ENCODE measurements around the gene YIF1B.
A peak's percentile ranks its signal among the peaks of the same experiment; 100 is the strongest.

Gene YIF1B

GRCh38 chr19:38333245-38333644, 17.5 kb upstream of the YIF1B start:
- DNase-seq (ENCODE audit: low read depth): no peak

- DNase-seq (ENCODE audit: low read depth): no peak
Observed at GRCh38 chr19:38331728-38332127, 16.0 kb upstream of the YIF1B start.

DNA sequence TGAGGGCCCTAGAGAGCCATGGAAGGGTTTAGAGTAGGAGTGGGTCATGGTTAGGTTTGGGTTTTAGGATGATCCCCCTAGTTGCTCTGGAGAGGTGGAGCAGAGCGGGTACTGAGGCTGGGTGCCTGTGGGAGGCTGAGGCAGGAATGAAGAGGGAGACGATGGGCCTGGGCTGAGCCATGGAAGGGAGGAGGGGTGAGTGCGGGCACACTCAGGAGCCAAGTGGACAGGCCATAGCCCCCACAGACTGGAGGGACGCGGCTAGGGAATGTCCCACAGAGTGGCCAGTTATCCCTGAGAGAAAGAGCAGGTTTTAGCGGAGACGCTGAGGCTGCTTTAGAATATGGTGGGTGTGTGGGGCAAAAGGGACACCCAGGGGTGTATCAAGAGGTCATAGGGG, 13.9 kb upstream of the YIF1B start:
- no peak for DNase-seq (ENCODE audit: low read depth)

GRCh38 chr19:38326591-38326990, 10.8 kb upstream of the YIF1B start:
- no peak for DNase-seq (ENCODE audit: low read depth)

- DNase-seq (ENCODE audit: low read depth): no peak
Observed at GRCh38 chr19:38324431-38324830, 8.7 kb upstream of the YIF1B start.

DNA sequence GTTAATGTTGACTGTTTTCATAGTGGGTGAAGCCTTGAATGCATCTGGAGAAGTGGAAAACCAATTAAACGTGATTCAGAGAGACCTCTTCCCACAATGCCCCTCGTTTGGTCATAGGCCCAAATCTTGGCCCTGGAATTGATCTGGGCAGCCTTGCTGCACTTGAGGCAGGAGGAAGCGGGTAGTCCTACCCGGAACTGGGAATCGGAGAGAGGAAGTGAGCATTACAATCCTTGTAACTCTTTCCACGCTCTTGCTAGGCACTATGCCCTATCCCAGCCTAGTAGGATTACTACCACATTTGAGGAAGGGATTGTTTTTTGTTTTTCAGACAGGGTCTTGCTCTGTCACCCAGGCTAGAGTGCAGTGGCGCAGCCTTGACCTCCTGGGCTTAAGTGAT, 7.5 kb upstream of the YIF1B start:
- no peak for DNase-seq (ENCODE audit: low read depth)

- DNase-seq (ENCODE audit: low read depth): no peak
Observed at GRCh38 chr19:38321646-38322196, 6.0 kb upstream of the YIF1B start.

GRCh38 chr19:38320969-38321339, 5.2 kb upstream of the YIF1B start:
- DNase-seq (ENCODE audit: low read depth): no peak

- peak; percentile 28 for DNase-seq (ENCODE audit: low read depth)
Observed at GRCh38 chr19:38319421-38320258, 3.9 kb upstream of the YIF1B start, which contains the start of gene KCNK6. Gene KCNK6 (plus strand): TSS chr19:38319845. CDS start chr19:38319951, 106 bp downstream.

GRCh38 chr19:38318660-38319059, 2.9 kb upstream of the YIF1B start:
- no peak for DNase-seq (ENCODE audit: low read depth)

GRCh38 chr19:38317104-38317612, 1.4 kb upstream of the YIF1B start:
- DNase-seq (ENCODE audit: low read depth): no peak

DNA sequence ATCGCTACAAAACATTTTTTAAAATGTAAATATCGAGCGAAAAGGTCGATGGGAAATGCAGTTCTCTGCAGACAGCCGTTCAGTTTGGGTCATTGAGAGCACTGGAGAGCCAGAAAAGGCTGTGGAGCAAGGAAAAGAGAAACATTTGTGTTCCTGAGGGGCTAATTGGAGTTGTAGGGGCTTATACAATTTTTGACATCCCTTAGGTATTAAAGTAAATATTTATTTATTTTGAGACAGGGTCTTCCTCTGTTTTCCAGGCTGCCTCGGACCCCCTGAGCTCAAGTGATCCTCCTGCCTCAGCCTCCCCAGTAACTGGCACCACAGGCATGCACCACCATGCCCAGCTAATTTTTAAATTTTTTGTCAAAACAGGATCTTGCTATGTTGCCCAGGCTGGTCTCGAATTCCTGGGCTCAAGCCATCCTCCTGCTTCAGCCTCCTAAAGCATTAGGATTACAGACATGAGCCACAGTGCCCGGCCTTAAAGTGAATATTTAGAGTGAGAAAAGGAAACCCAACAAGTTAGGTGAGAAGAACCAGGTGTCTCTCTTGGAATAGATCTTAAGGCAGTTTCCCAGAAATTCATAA, 825 bp upstream of the YIF1B start:
- DNase-seq (ENCODE audit: low read depth): no peak

GRCh38 chr19:38310986-38311385, 4.8 kb downstream of the YIF1B start:
- no peak for DNase-seq (ENCODE audit: low read depth)

- DNase-seq (ENCODE audit: low read depth): no peak
Observed at GRCh38 chr19:38310279-38310670, 5.5 kb downstream of the YIF1B start.

- no peak for DNase-seq (ENCODE audit: low read depth)
Observed at GRCh38 chr19:38309615-38310278, 6.0 kb downstream of the YIF1B start.

- no peak for DNase-seq (ENCODE audit: low read depth)
Observed at GRCh38 chr19:38308926-38309614, 6.7 kb downstream of the YIF1B start.

DNA sequence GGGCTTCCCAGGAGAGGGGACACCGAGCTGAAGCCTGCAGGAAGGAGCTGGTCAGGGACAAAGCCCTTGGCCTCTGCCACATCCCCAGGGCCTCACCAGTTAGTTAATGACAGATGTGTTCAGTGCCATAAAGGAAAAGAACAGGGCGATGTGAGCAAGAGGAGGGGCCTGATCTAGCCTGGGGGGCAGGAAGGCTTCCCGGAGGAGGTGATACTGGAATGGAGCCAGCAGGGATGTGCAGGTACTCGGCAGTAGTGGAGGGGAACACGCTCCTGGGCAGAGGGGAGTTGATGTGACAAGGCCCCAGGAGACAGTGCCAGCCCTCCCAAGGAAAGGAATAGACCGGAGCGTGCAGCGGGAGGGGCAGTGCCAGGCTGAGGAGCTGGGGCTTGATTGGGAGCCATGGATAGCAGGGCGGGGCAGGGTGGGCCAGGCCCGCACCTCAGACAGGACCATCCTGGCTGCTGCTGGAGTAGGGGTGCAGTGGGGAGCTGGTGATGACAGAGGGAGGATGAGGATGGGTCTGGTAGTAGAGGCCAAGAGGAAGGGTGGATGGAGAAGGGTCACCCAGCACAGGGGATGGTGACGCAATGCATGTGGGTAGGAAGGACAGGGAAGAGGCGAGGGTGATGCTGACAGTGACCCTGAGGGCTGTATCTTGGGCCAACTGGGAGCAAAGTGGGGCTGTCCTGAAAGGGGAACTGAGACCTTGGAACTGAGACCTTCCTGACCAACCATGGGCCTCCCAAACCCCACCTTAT, 7.6 kb downstream of the YIF1B start:
- DNase-seq (ENCODE audit: low read depth): no peak

- DNase-seq (ENCODE audit: low read depth): no peak
Observed at GRCh38 chr19:38307597-38307996, 8.2 kb downstream of the YIF1B start.

GRCh38 chr19:38307076-38307475, 8.7 kb downstream of the YIF1B start:
- DNase-seq (ENCODE audit: low read depth): no peak

DNA sequence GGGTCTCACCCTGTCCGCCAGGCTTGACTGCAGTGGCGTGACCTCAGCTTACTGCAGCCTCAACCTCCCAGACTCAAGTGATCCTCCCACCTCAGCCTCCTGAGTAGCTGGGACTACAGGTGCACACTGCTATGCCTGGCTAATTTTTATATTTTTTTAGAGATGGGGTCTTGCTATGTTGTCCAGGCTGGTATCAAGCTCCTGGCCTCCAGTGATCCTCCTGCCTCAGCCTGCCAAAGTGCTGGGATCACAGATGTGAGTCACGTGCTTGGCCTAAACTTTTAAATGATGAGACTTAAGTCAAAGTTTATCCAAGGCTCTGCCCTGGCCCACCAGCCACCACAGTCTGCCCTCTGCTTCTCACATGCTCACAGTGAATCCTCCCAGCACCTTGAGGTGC, 9.5 kb downstream of the YIF1B start:
- no peak for DNase-seq (ENCODE audit: low read depth)

DNA sequence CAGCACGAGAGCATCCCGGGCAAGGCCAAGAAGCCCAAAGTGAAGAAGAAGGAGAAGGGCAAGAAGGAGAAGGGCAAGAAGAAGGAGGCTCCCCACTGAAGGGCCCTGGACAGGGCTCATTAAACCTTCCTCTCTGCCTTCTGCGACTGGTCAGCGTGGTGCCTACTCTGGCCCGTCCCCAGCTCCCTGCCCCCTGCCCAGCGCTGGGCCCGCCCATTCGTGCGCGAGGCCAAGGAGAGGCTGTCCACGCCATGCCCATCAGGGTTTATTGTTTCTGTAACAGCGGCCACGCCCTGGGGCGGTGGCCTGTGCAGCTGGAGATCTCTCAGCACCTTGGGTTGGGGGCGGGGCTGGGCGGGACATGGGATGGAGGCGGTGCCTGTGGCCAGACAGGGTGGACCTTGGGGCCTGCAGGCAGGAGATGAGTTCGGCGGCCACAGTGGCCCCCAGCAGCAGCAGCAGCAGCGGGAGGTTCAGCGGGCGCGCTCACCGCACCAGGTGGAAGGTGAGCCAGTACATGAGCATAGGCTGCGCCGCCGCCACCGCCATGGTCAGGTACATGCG, 10.8 kb downstream of the YIF1B start:
- no peak for DNase-seq (ENCODE audit: low read depth)
